Vagina (tissue), 2 donors: ENCODE results near the gene TOX2. TPM values are rescaled to one million over a fixed set of nuclear protein-coding genes. Genes with fewer than 3 reads are reported as not detected.

ENCODE experiments used
- DNase-seq, 2 donors: peaks; one replicate each; pipeline ENCODE4 v3.0.0-alpha.2; 2017; ENCODE audit errors: extremely low spot score in 2 of 2
- H3K27ac ChIP-seq: fragments of 200-600 bp; sonication (generic); one replicate; pipeline ENCODE4 v1.5.1; 2019
- H3K27me3 ChIP-seq: fragments of 200-600 bp; sonication (generic); one replicate; pipeline ENCODE4 v1.5.1; 2019
- H3K36me3 ChIP-seq, 2 donors: fragments of 200-600 bp; sonication (generic); one replicate each; pipeline ENCODE4 v1.5.1; 2017 to 2019
- H3K4me1 ChIP-seq: fragments of 200-600 bp; sonication (generic); one replicate; pipeline ENCODE4 v1.5.1; 2019
- H3K4me3 ChIP-seq, 2 donors: fragments of 200-600 bp; sonication (generic); 1 replicate in 1 of 2; 2 replicates in 1 of 2; pipeline ENCODE4 v1.5.1; 2016 to 2019
- H3K9me3 ChIP-seq: fragments of 200-600 bp; sonication (generic); one replicate; pipeline ENCODE4 v1.5.1; 2019
- POLR2A ChIP-seq, 2 donors: fragments of 450-650 bp; IDR thresholded peaks; one replicate each; pipeline ENCODE4 v1.6.1; 2017; ENCODE audit warnings: antibody characterized with exemption in 2 of 2, mild to moderate bottlenecking in 2 of 2, moderate library complexity in 2 of 2
- POLR2AphosphoS5 ChIP-seq, 2 donors: sonication (generic); formaldehyde crosslinking; IDR thresholded peaks; one replicate each; pipeline ENCODE4 v1.9.0; 2017; ENCODE audit warnings: antibody characterized with exemption in 2 of 2, mild to moderate bottlenecking in 2 of 2, low read depth in 1 of 2; ENCODE audit not compliant: insufficient read depth in 1 of 2
- intact Hi-C: fragments of 100-400 bp; cut with DNase I; formaldehyde crosslinking; loops from one replicate; pipeline ENCODE4 v1.15.1; 2023
- total RNA-seq: library from RNA; depleted of rRNA; stranded (reverse); fragments of >200 nt; gene quantifications from one replicate; pipeline ENCODE4 v1.2.3, GENCODE V29; 2016
- TF ChIP-seq, protein P1 (sequence below), 3 experiments: fragments of 450-650 bp in 2 of 3; fragments of 200-600 bp in 1 of 3; sonication (generic) in 1 of 3; IDR thresholded peaks; one replicate each; pipeline ENCODE4 v1.5.1; 2017 to 2019; ENCODE audit warnings: antibody characterized with exemption in 3 of 3, mild to moderate bottlenecking in 2 of 3, moderate library complexity in 2 of 3

TOX2 gene
- total RNA-seq, 1 donor from 2014 or later, result 5.2 TPM

DNA sequence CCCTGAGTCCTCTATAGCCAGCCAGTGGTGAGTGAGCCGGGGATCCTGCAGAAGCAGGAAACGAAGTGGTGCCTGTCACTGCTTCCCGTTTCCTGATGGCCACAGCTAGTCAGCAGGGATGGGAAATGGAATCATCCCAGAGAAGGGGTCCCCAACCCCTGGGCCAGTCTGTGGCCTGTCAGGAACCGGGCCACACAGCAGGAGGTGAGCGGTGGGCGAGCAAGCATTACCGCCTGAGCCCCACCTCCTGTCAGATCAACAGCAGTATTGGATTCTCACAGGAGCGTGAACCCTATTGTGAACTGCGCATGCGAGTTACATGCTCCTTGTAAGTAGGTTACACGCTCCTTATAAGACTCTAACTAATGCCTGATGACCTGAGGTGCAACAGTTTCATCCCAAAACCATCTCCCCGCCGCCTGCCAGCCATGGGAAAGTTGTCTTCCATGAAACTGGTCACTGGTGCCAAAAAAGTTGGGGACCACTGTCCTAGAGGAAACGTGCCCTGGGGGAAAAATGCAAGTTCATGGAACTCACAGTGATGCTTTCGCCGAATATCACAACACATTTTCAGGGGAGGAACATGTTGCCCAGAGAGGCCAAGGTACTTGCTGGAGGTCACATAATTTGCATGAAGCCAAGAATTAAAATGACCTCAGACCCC, 158.5 kb downstream of the TOX2 start:
- Histone ChIP-seq H3K36me3 (no peaks in the 10 kb centered on the region), H3K27ac (no peak overlapping the region), H3K4me1 (no peaks in the 10 kb centered on the region), H3K4me3 (no peak overlapping the region), H3K9me3 (no peaks in the 10 kb centered on the region), H3K27me3 (no peaks in the 10 kb centered on the region)
- intact Hi-C loops, result no loop called here
- TF ChIP-seq, protein P1, sequence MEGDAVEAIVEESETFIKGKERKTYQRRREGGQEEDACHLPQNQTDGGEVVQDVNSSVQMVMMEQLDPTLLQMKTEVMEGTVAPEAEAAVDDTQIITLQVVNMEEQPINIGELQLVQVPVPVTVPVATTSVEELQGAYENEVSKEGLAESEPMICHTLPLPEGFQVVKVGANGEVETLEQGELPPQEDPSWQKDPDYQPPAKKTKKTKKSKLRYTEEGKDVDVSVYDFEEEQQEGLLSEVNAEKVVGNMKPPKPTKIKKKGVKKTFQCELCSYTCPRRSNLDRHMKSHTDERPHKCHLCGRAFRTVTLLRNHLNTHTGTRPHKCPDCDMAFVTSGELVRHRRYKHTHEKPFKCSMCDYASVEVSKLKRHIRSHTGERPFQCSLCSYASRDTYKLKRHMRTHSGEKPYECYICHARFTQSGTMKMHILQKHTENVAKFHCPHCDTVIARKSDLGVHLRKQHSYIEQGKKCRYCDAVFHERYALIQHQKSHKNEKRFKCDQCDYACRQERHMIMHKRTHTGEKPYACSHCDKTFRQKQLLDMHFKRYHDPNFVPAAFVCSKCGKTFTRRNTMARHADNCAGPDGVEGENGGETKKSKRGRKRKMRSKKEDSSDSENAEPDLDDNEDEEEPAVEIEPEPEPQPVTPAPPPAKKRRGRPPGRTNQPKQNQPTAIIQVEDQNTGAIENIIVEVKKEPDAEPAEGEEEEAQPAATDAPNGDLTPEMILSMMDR (IDR thresholded peaks at IDR 0.05), result no peak
- no peak for TF ChIP-seq POLR2A (IDR thresholded peaks at IDR 0.05)
- TF ChIP-seq POLR2AphosphoS5 (IDR thresholded peaks at IDR 0.05; ENCODE audit: insufficient read depth in 1 of 2, low read depth in 1 of 2), result no peak
- peak; percentile 61 to 78 for DNase-seq

DNA sequence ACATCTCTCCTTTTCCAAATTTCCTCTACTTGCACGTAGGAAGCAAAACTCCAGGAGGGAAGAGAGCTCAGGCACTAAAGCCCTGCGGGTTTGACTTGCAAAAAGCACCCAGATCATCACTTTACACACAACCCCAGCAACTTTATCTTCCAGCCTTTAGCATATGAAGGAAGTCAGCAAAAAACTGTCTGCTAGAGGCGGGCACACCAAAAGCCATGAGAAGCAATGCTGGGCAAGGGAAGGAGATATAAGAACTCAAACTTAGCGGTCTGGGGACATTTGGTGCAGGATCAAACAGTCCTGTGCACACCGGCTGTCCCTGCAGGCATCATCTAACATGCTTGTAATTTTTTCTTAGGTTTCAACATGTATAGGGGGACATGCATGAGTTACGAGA, 159.0 kb downstream of the TOX2 start:
- Histone ChIP-seq H3K4me3 (no peak overlapping the region), H3K27me3 (no peaks in the 10 kb centered on the region), H3K4me1 (no peaks in the 10 kb centered on the region), H3K9me3 (no peaks in the 10 kb centered on the region), H3K27ac (no peak overlapping the region), H3K36me3 (no peaks in the 10 kb centered on the region)
- TF ChIP-seq POLR2A (IDR thresholded peaks at IDR 0.05), result no peak
- TF ChIP-seq, protein P1 (IDR thresholded peaks at IDR 0.05), result no peak
- TF ChIP-seq POLR2AphosphoS5 (IDR thresholded peaks at IDR 0.05; ENCODE audit: insufficient read depth in 1 of 2, low read depth in 1 of 2), result no peak
- peak; percentile 32 to 46 for DNase-seq
- intact Hi-C loops, result no loop called here

DNA sequence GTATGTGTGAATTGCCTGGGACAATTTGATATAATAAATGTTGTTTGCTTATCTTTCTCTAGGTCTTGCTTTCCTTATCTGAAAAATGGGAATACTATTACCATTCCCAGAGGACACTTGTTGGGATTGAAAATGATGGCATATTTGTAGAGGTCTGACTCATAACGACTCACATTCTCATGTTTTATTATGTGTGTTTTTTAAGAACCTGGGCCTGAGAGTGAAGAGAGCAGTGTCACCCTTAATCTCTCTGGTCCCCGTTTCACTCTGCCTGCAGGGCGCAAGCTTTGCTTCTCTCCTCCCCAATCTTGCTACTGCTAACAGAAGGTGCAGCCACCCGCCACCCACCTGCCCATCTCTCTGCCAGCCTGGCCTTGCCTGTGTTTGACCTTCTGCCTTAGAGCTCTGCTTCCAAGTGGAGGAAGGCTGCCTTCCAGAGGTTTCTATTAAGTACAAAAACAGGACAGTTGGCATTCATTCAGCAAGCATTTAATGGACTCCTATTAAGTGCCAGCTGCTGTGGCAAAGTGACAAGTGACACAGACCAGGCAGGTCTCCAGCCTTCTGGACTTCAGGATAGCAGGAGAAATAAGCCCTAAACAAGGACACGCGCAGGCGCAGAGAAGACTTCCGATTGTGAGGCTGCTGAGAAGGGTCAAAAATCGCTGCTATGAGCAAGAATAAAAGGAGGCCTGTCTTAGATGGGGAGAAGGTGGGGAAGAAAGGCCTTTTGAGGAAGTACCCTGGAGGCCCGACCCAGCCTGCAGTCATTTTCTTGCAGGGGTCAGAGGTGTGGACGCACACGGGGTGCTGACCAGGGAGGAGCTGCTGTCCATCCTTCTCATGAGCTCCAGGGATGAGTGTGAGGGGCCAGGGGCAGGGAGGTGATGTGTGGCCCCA, 159.8 kb downstream of the TOX2 start:
- no peaks in the 10 kb centered on the region for H3K4me1 ChIP-seq
- H3K27me3 ChIP-seq, result no peaks in the 10 kb centered on the region
- H3K9me3 ChIP-seq, result no peaks in the 10 kb centered on the region
- TF ChIP-seq, protein P1 (IDR thresholded peaks at IDR 0.05), result no peak
- TF ChIP-seq POLR2AphosphoS5 (IDR thresholded peaks at IDR 0.05; ENCODE audit: insufficient read depth in 1 of 2, low read depth in 1 of 2) (no peak), POLR2A (IDR thresholded peaks at IDR 0.05) (no peak)
- H3K36me3 ChIP-seq, result no peaks in the 10 kb centered on the region
- intact Hi-C loops, result no loop called here
- no peak overlapping the region for H3K27ac ChIP-seq
- peak; percentile 56 to 81 for DNase-seq
- no peak overlapping the region for H3K4me3 ChIP-seq

DNA sequence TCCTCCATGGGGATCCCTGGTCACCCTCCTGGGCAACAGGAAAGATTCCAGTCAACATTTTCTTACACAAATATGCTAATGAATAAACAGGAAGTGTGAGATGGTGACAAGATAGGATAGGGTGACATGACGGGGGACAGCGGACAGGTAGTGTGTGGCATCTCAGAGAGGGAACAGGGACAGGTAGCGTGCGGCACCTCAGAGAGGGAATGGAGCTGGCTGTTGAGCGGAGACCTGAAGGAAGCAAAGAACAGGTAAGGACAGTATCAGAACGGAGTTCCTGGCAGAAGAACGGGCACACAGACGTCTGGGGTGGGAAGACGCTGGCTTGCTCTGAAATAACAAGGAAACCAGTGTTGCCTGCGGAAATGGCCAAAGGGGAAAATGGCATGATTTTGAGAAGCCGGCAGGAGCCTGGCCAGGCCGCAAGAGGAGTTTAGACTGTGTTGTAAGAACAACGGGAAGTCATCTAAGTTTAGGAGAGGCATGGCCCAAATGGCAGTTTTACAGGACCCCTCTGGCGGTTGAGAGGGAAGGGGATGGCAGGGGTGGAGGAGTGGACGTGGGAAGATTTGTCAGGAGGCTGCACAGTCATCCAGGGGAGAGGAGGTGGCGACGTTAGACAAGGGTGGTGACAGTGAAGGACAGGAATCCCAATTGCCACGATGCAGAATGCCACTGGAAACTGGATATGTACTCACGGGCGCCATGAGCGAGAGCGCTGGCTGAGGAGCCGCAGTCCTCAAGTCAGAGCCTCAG, 160.7 kb downstream of the TOX2 start:
- no peak overlapping the region for H3K4me3 ChIP-seq
- peak; percentile 64 to 89 for DNase-seq
- no peak for TF ChIP-seq POLR2A (IDR thresholded peaks at IDR 0.05)
- no peak for TF ChIP-seq POLR2AphosphoS5 (IDR thresholded peaks at IDR 0.05; ENCODE audit: insufficient read depth in 1 of 2, low read depth in 1 of 2)
- TF ChIP-seq, protein P1 (IDR thresholded peaks at IDR 0.05), result no peak
- H3K4me1 ChIP-seq, result no peaks in the 10 kb centered on the region
- no peaks in the 10 kb centered on the region for H3K36me3 ChIP-seq
- no peaks in the 10 kb centered on the region for H3K27me3 ChIP-seq
- intact Hi-C loops, result no loop called here
- no peaks in the 10 kb centered on the region for H3K9me3 ChIP-seq
- no peak overlapping the region for H3K27ac ChIP-seq
